Keratinocyte (primary cell): Measurements from ENCODE around the gene PRKAR2B. TPM values are rescaled to one million over a fixed set of nuclear protein-coding genes. Genes with fewer than 3 reads are reported as not detected.

Source experiments
- DNase-seq: peaks from one replicate; pipeline ENCODE4 v3.0.0-alpha.2; 2011; ENCODE audit warnings: low read depth, missing footprints, low spot score
- FAIRE-seq: peaks from 2 replicates; lab custom pipeline; 2011; peaks lifted over from hg19 to GRCh38; lab: Jason Lieb, UNC
- H2AFZ ChIP-seq: 2 replicates; pipeline ENCODE4 v1.6.0; 2012; ENCODE audit warnings: low read length, control low read depth, inconsistent platforms; ENCODE audit not compliant: control insufficient read depth
- H3K27ac ChIP-seq: 2 replicates; pipeline ENCODE4 v1.5.1; 2011; ENCODE audit warnings: low read length; ENCODE audit not compliant: control insufficient read depth, insufficient read depth
- H3K27me3 ChIP-seq: 3 replicates; pipeline ENCODE4 v1.6.0; 2011; ENCODE audit warnings: low read length; ENCODE audit not compliant: control insufficient read depth, insufficient read depth; ENCODE audit errors: extremely low read depth
- H3K36me3 ChIP-seq, 2 experiments: 2 replicates in 1 of 2; 3 replicates in 1 of 2; pipeline ENCODE4 v1.5.1; 2011; ENCODE audit warnings: low read length in 2 of 2, mild to moderate bottlenecking in 1 of 2; ENCODE audit not compliant: control insufficient read depth in 2 of 2, insufficient read depth in 2 of 2; ENCODE audit errors: extremely low read depth in 1 of 2
- H3K4me1 ChIP-seq: 3 replicates; pipeline ENCODE4 v1.5.1; 2011; ENCODE audit warnings: low read length; ENCODE audit not compliant: control insufficient read depth, insufficient read depth; ENCODE audit errors: extremely low read depth
- H3K4me2 ChIP-seq: 3 replicates; pipeline ENCODE4 v1.6.0; 2011; ENCODE audit warnings: low read depth, low read length; ENCODE audit not compliant: control insufficient read depth, insufficient read depth; ENCODE audit errors: extremely low read depth
- H3K4me3 ChIP-seq, 3 experiments: fragments of 200-600 bp in 1 of 3; sonication (generic) in 1 of 3; 2 replicates in 2 of 3; 3 replicates in 1 of 3; pipeline ENCODE4 v1.5.1; 2011 to 2016; ENCODE audit warnings: low read length in 3 of 3, mild to moderate bottlenecking in 3 of 3, control low read depth in 2 of 3, inconsistent platforms in 1 of 3, low read depth in 1 of 3, mixed read lengths in 1 of 3, mixed run types in 1 of 3, moderate library complexity in 1 of 3; ENCODE audit not compliant: control insufficient read depth in 2 of 3, insufficient read depth in 2 of 3; ENCODE audit errors: extremely low read depth in 1 of 3
- H3K79me2 ChIP-seq: 2 replicates; pipeline ENCODE4 v1.6.0; 2012; ENCODE audit warnings: low read length; ENCODE audit not compliant: control insufficient read depth, insufficient read depth
- H3K9ac ChIP-seq: 3 replicates; pipeline ENCODE4 v1.6.0; 2011; ENCODE audit warnings: low read length; ENCODE audit not compliant: control insufficient read depth, insufficient read depth; ENCODE audit errors: extremely low read depth
- H3K9me1 ChIP-seq: 3 replicates; pipeline ENCODE4 v1.6.0; 2011; ENCODE audit warnings: low read length; ENCODE audit not compliant: control insufficient read depth, insufficient read depth; ENCODE audit errors: extremely low read depth
- H3K9me3 ChIP-seq: 2 replicates; pipeline ENCODE4 v1.5.1; 2012; ENCODE audit warnings: low read depth, low read length; ENCODE audit not compliant: control insufficient read depth
- H4K20me1 ChIP-seq: 3 replicates; pipeline ENCODE4 v1.6.0; 2011; ENCODE audit warnings: low read length; ENCODE audit not compliant: control insufficient read depth, insufficient read depth; ENCODE audit errors: extremely low read depth
- EZH2 ChIP-seq: IDR thresholded peaks from one replicate; pipeline ENCODE4 v1.6.1; 2012; ENCODE audit warnings: inconsistent platforms, mild to moderate bottlenecking, low read length, moderate library complexity
- dilution Hi-C: fragments of 300-500 bp; cut with MboI; formaldehyde crosslinking; loops from one replicate; pipeline ENCODE4 v1.7.0; 2020; ENCODE audit warnings: low sequenced_read_pairs; ENCODE audit not compliant: extremely low pct_ligation_motif_present
- polyA plus RNA-seq, 5 experiments: library from polyadenylated mRNA; depleted of rRNA in 3 of 5; stranded (reverse) in 3 of 5; stranded (forward) in 1 of 5; unstranded in 1 of 5; fragments of >200 nt; gene quantifications; 1 replicate in 1 of 5; 2 replicates in 3 of 5; 3 replicates in 1 of 5; pipeline versions ENCODE4 v1.2.1 to v1.2.3, GENCODE V29; 2011 to 2012; ENCODE audit warnings: missing spikeins in 2 of 5, low read depth in 1 of 5, low replicate concordance in 1 of 5
- TF ChIP-seq, protein P1 (sequence below), 3 experiments: IDR thresholded peaks in 1 of 3; conservative IDR thresholded peaks in 1 of 3; optimal IDR thresholded peaks in 1 of 3; 2 replicates in 2 of 3; 3 replicates in 1 of 3; pipeline versions ENCODE3 to v1.5.1; 2011; ENCODE audit warnings: low read length in 3 of 3, mild to moderate bottlenecking in 3 of 3, moderate library complexity in 2 of 3, control low read depth in 1 of 3, inconsistent platforms in 1 of 3; ENCODE audit not compliant: insufficient read depth in 2 of 3; ENCODE audit errors: extremely low read depth in 1 of 3

Gene PRKAR2B
- polyA plus RNA-seq, 1 donor (not counting 4 experiments of a cell fraction or from before 2014, with no cell fraction given): 0.01 TPM

DNA sequence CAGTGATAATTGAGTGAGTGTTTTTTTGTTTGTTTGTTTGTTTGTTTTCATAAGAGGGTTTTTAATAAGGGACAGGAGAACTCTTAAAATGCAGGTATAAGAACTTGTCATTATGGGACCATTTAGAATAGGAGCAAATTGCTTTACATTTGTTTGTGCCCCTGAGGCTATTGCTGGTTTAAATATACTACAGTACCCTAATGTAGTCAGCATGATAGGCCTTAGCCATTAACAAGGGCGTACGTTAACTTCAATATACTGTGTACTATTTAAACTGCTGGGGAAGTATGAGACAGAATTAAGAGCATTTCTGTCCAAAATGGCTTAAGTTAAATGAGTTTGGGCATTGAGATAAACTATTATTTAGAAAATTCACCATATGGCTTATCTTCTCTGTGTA is 26.2 kb downstream of the PRKAR2B start:
- Histone ChIP-seq H3K9ac (no peak overlapping the region), H3K27me3 (peaks cover 5% of the 10 kb centered on the region), H3K27ac (no peak overlapping the region), H3K9me3 (no peaks in the 10 kb centered on the region), H3K79me2 (no peaks in the 10 kb centered on the region), H3K36me3 (no peaks in the 10 kb centered on the region), H3K9me1 (no peaks in the 10 kb centered on the region), H3K4me2 (no peak overlapping the region), H2AFZ (no peak overlapping the region), H3K4me1 (no peaks in the 10 kb centered on the region), H4K20me1 (no peaks in the 10 kb centered on the region), H3K4me3 (no peak overlapping the region)
- no peak for FAIRE-seq
- no peak for DNase-seq
- dilution Hi-C loops: no loop called here
- TF ChIP-seq, protein P1, sequence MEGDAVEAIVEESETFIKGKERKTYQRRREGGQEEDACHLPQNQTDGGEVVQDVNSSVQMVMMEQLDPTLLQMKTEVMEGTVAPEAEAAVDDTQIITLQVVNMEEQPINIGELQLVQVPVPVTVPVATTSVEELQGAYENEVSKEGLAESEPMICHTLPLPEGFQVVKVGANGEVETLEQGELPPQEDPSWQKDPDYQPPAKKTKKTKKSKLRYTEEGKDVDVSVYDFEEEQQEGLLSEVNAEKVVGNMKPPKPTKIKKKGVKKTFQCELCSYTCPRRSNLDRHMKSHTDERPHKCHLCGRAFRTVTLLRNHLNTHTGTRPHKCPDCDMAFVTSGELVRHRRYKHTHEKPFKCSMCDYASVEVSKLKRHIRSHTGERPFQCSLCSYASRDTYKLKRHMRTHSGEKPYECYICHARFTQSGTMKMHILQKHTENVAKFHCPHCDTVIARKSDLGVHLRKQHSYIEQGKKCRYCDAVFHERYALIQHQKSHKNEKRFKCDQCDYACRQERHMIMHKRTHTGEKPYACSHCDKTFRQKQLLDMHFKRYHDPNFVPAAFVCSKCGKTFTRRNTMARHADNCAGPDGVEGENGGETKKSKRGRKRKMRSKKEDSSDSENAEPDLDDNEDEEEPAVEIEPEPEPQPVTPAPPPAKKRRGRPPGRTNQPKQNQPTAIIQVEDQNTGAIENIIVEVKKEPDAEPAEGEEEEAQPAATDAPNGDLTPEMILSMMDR (optimal IDR thresholded peaks at IDR 0.05 in 1 of 3, IDR thresholded peaks at IDR 0.05 in 1 of 3, conservative IDR thresholded peaks at IDR 0.05 in 1 of 3; ENCODE audit: extremely low read depth in 1 of 3, insufficient read depth in 2 of 3, low read length in 3 of 3): no peak
- TF ChIP-seq EZH2: no peak

GRCh38 chr7:107071129-107071528 is 26.6 kb downstream of the PRKAR2B start:
- TF ChIP-seq EZH2: no peak
- TF ChIP-seq, protein P1 (optimal IDR thresholded peaks at IDR 0.05 in 1 of 3, IDR thresholded peaks at IDR 0.05 in 1 of 3, conservative IDR thresholded peaks at IDR 0.05 in 1 of 3; ENCODE audit: extremely low read depth in 1 of 3, insufficient read depth in 2 of 3, low read length in 3 of 3): no peak
- Histone ChIP-seq H2AFZ (no peak overlapping the region), H3K9ac (no peak overlapping the region), H3K9me1 (no peaks in the 10 kb centered on the region), H3K79me2 (no peaks in the 10 kb centered on the region), H3K9me3 (no peaks in the 10 kb centered on the region), H3K36me3 (no peaks in the 10 kb centered on the region), H4K20me1 (no peaks in the 10 kb centered on the region), H3K4me2 (no peak overlapping the region), H3K4me3 (no peak overlapping the region), H3K27ac (no peak overlapping the region), H3K4me1 (no peaks in the 10 kb centered on the region), H3K27me3 (peaks cover 5% of the 10 kb centered on the region)
- FAIRE-seq (no peak), DNase-seq (no peak)
- dilution Hi-C loops: no loop called here
